GM21576 (cell line): Measurements from ENCODE around the gene CSGALNACT2.

Source experiments
- ATAC-seq: cut with Tn5 transposase; IDR thresholded peaks from one replicate; pipeline ENCODE4 v1.9.1; 2021; ENCODE audit warnings: mild to moderate bottlenecking, moderate library complexity; ENCODE audit not compliant: unreplicated experiment

Gene CSGALNACT2

GRCh38 chr10:43123361-43124093 is 14.7 kb upstream of the CSGALNACT2 start:
- ATAC-seq, result no peak

GRCh38 chr10:43124094-43124521 is 14.1 kb upstream of the CSGALNACT2 start:
- no peak for ATAC-seq

GRCh38 chr10:43124574-43125273 is 13.5 kb upstream of the CSGALNACT2 start:
- no peak for ATAC-seq

- ATAC-seq, result no peak
These were observed 12.9 kb upstream of the CSGALNACT2 start for GRCh38 chr10:43125274-43125845.

- no peak for ATAC-seq
These were observed 12.1 kb upstream of the CSGALNACT2 start for GRCh38 chr10:43125881-43126731.

GRCh38 chr10:43126759-43127424 is 11.4 kb upstream of the CSGALNACT2 start:
- peak; percentile 34 for ATAC-seq

GRCh38 chr10:43127442-43127841 is 10.8 kb upstream of the CSGALNACT2 start:
- ATAC-seq, result no peak

- no peak for ATAC-seq
These were observed 9.9 kb upstream of the CSGALNACT2 start for GRCh38 chr10:43128331-43128730.

GRCh38 chr10:43128958-43129706 is 9.1 kb upstream of the CSGALNACT2 start:
- ATAC-seq, result peak; percentile 74

GRCh38 chr10:43130770-43131171 is 7.5 kb upstream of the CSGALNACT2 start:
- ATAC-seq, result no peak

GRCh38 chr10:43131256-43131655 is 7.0 kb upstream of the CSGALNACT2 start:
- no peak for ATAC-seq

- no peak for ATAC-seq
These were observed 6.3 kb upstream of the CSGALNACT2 start for GRCh38 chr10:43131906-43132305.

GRCh38 chr10:43132867-43133787 is 5.1 kb upstream of the CSGALNACT2 start:
- no peak for ATAC-seq

GRCh38 chr10:43134126-43134905 is 3.9 kb upstream of the CSGALNACT2 start:
- no peak for ATAC-seq

- no peak for ATAC-seq
These were observed 3.2 kb upstream of the CSGALNACT2 start for GRCh38 chr10:43135064-43135463.

- no peak for ATAC-seq
These were observed 2.6 kb upstream of the CSGALNACT2 start for GRCh38 chr10:43135656-43136055.

GRCh38 chr10:43136432-43136831 is 1.8 kb upstream of the CSGALNACT2 start:
- no peak for ATAC-seq
